GM19395 (cell line): Measurements from ENCODE around the gene ATOSA.
A peak's percentile ranks its signal among the peaks of the same experiment; 100 is the strongest.

Experiments
- ATAC-seq: cut with Tn5 transposase; IDR thresholded peaks from one replicate; pipeline ENCODE4 v1.9.1; 2021; ENCODE audit warnings: mild to moderate bottlenecking, moderate library complexity; ENCODE audit not compliant: unreplicated experiment

Gene ATOSA

DNA sequence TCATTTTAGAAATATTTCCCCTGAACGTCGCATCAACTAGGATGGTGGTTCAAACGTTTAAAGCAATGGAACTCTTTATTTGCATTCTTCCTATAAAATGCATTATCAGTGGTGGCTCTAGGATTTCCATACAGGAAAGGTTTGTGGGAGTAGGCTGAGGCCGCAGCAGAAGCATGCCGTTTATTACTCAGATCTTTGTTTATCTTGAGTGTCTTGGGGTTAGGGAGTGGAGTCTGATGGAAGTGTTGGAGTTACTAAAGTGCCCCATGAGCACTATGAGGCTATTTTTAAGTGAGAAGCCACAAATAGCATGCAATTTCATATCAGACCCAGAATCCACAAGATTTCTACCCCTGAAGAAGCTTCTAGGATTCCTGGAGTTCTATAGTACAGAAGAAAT, 26.2 kb downstream of the ATOSA start:
- no peak for ATAC-seq

GRCh38 chr15:52652286-52652685, 26.9 kb downstream of the ATOSA start:
- ATAC-seq, result peak; percentile 22

DNA sequence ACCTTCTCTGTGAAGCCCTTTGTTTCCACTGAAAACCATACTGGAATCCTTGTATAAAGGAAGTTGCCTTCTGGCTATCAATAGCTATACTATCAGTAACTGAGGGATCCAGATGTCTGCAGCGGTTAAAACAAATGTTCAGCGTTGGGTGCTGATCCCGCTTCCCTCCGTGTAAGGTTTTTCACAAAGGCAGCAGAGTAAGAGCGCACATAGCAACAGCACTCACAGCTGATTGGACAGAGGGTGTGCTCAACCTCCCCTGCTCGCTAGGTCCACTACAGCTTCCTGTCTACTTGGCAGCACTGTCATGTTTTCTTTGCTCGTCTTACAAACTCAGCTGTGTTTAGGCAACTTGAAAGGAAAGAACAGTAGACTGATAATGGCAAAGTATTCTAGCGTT, 27.3 kb downstream of the ATOSA start:
- peak; percentile 97 for ATAC-seq

DNA sequence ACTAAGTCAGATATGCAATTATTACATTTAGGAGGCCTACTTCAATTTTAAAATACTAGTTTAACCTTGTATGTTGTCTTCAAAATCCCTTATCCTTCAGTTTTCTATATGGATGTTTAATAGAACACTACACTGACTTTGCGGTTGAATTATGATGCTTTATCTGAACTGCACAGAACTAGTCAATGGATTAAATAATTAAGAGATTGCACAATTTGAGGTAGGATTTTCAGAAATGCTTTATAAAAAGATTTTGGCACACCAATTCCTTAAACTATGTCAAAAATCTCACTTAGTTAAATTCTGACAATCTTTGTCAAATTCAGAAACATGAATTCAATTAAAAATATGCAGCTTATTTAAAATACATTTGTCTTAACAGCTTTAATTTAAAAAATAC, 28.1 kb downstream of the ATOSA start:
- no peak for ATAC-seq

GRCh38 chr15:52649686-52650085, 29.5 kb downstream of the ATOSA start:
- no peak for ATAC-seq

DNA sequence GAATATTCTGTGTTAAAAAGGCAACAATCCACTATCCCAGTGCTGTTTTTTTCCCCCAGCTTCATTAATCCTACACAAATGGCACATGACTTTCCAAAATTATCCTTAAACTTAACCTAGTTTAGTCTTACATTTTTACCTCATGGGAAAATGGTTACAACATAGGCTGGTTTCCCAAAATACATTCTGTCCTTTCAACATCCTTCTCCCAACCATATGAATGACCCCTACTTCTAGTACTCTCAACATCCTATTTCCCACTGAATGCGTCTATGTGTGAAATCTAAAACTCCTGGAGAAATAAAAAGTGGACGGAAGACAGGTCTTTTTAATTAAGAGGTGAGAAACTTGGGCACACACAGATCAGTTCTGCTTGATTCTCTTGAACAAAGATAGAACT, 33.3 kb downstream of the ATOSA start:
- ATAC-seq, result no peak

- ATAC-seq, result no peak
These were observed 36.5 kb downstream of the ATOSA start for GRCh38 chr15:52642386-52643361.

DNA sequence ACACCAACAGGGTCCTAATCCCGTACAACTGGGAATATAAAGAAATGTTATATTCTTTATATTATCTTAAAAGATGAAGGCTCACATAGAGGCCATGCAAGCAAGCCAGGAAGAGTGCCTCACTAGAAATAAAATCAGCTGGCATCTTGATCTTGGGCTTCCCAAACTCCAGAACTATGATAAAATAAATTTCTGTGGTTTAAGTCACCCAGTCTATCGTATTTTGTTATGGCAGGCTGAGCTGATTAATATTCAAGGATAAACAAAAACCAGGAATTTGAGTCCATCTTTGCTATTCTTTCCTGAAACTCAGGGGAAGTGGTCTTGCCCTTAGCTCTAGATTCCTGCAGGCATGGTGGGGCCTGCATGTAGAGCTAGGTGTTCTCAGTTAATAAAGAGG, 42.7 kb downstream of the ATOSA start:
- ATAC-seq, result no peak

GRCh38 chr15:52635908-52636307, 43.3 kb downstream of the ATOSA start:
- no peak for ATAC-seq
